Vagina (tissue), 2 donors: Measurements from ENCODE around the gene CEP63. TPM values are rescaled to one million over a fixed set of nuclear protein-coding genes. Genes with fewer than 3 reads are reported as not detected.

Experiments used
- DNase-seq, 2 donors: peaks; one replicate each; pipeline ENCODE4 v3.0.0-alpha.2; 2017; ENCODE audit errors: extremely low spot score in 2 of 2
- H3K27ac ChIP-seq: fragments of 200-600 bp; sonication (generic); one replicate; pipeline ENCODE4 v1.5.1; 2019
- H3K27me3 ChIP-seq: fragments of 200-600 bp; sonication (generic); one replicate; pipeline ENCODE4 v1.5.1; 2019
- H3K36me3 ChIP-seq, 2 donors: fragments of 200-600 bp; sonication (generic); one replicate each; pipeline ENCODE4 v1.5.1; 2017 to 2019
- H3K4me1 ChIP-seq: fragments of 200-600 bp; sonication (generic); one replicate; pipeline ENCODE4 v1.5.1; 2019
- H3K4me3 ChIP-seq, 2 donors: fragments of 200-600 bp; sonication (generic); 1 replicate in 1 of 2; 2 replicates in 1 of 2; pipeline ENCODE4 v1.5.1; 2016 to 2019
- H3K9me3 ChIP-seq: fragments of 200-600 bp; sonication (generic); one replicate; pipeline ENCODE4 v1.5.1; 2019
- CTCF ChIP-seq, 3 experiments: fragments of 450-650 bp in 2 of 3; fragments of 200-600 bp in 1 of 3; sonication (generic) in 1 of 3; IDR thresholded peaks; one replicate each; pipeline ENCODE4 v1.5.1; 2017 to 2019; ENCODE audit warnings: antibody characterized with exemption in 3 of 3, mild to moderate bottlenecking in 2 of 3, moderate library complexity in 2 of 3
- POLR2A ChIP-seq, 2 donors: fragments of 450-650 bp; IDR thresholded peaks; one replicate each; pipeline ENCODE4 v1.6.1; 2017; ENCODE audit warnings: antibody characterized with exemption in 2 of 2, mild to moderate bottlenecking in 2 of 2, moderate library complexity in 2 of 2
- POLR2AphosphoS5 ChIP-seq, 2 donors: sonication (generic); formaldehyde crosslinking; IDR thresholded peaks; one replicate each; pipeline ENCODE4 v1.9.0; 2017; ENCODE audit warnings: antibody characterized with exemption in 2 of 2, mild to moderate bottlenecking in 2 of 2, low read depth in 1 of 2; ENCODE audit not compliant: insufficient read depth in 1 of 2
- intact Hi-C: fragments of 100-400 bp; cut with DNase I; formaldehyde crosslinking; loops from one replicate; pipeline ENCODE4 v1.15.1; 2023
- total RNA-seq: library from RNA; depleted of rRNA; stranded (reverse); fragments of >200 nt; gene quantifications from one replicate; pipeline ENCODE4 v1.2.3, GENCODE V29; 2016

CEP63 gene
- total RNA-seq, 1 donor from 2014 or later: 12.5 TPM

- intact Hi-C loops: no loop called here
- TF ChIP-seq POLR2AphosphoS5 (IDR thresholded peaks at IDR 0.05; ENCODE audit: insufficient read depth in 1 of 2, low read depth in 1 of 2) (no peak), CTCF (IDR thresholded peaks at IDR 0.05) (no peak)
- Histone ChIP-seq H3K27me3 (no peaks in the 10 kb centered on the region), H3K4me3 (no peak overlapping the region), H3K27ac (no peak overlapping the region), H3K36me3 (peaks cover 0 to 48% of the 10 kb centered on the region in 2 donors), H3K4me1 (peaks cover 34% of the 10 kb centered on the region), H3K9me3 (no peaks in the 10 kb centered on the region)
- DNase-seq: no peak
These were observed 4.7 kb upstream of the CEP63 start for GRCh38 chr3:134481166-134481565.

GRCh38 chr3:134482622-134483021, 3.2 kb upstream of the CEP63 start:
- intact Hi-C loops: no loop called here
- no peak for TF ChIP-seq POLR2AphosphoS5 (IDR thresholded peaks at IDR 0.05; ENCODE audit: insufficient read depth in 1 of 2, low read depth in 1 of 2)
- no peak for TF ChIP-seq POLR2A (IDR thresholded peaks at IDR 0.05)
- TF ChIP-seq CTCF (IDR thresholded peaks at IDR 0.05): no peak
- no peak for DNase-seq
- H3K27ac ChIP-seq: no peak overlapping the region
- H3K27me3 ChIP-seq: no peaks in the 10 kb centered on the region
- peaks cover 0 to 41% of the 10 kb centered on the region in 2 donors for H3K36me3 ChIP-seq
- H3K9me3 ChIP-seq: no peaks in the 10 kb centered on the region
- H3K4me3 ChIP-seq: no peak overlapping the region
- peaks cover 35% of the 10 kb centered on the region for H3K4me1 ChIP-seq

GRCh38 chr3:134483195-134483900, 2.5 kb upstream of the CEP63 start:
- no peak for DNase-seq
- TF ChIP-seq CTCF (IDR thresholded peaks at IDR 0.05) (no peak), POLR2AphosphoS5 (IDR thresholded peaks at IDR 0.05; ENCODE audit: insufficient read depth in 1 of 2, low read depth in 1 of 2) (no peak), POLR2A (IDR thresholded peaks at IDR 0.05) (no peak)
- Histone ChIP-seq H3K27me3 (no peaks in the 10 kb centered on the region), H3K36me3 (peaks cover 0 to 35% of the 10 kb centered on the region in 2 donors), H3K4me1 (peaks cover 40% of the 10 kb centered on the region), H3K27ac (peak overlapping the region; percentile 3), H3K4me3 (no peak overlapping the region), H3K9me3 (no peaks in the 10 kb centered on the region)
- intact Hi-C loops: no loop called here

GRCh38 chr3:134485075-134485717, 661 bp upstream of the CEP63 start:
- TF ChIP-seq CTCF (IDR thresholded peaks at IDR 0.05): no peak
- TF ChIP-seq POLR2AphosphoS5 (IDR thresholded peaks at IDR 0.05; ENCODE audit: insufficient read depth in 1 of 2, low read depth in 1 of 2): no peak
- no peak for TF ChIP-seq POLR2A (IDR thresholded peaks at IDR 0.05)
- intact Hi-C loops: no loop called here
- Histone ChIP-seq H3K9me3 (no peaks in the 10 kb centered on the region), H3K4me1 (peaks cover 40% of the 10 kb centered on the region), H3K4me3 (peak overlapping the region; percentile 82 to 92), H3K36me3 (peaks cover 0 to 24% of the 10 kb centered on the region in 2 donors), H3K27ac (peak overlapping the region; percentile 92), H3K27me3 (no peaks in the 10 kb centered on the region)
- DNase-seq: no peak

- intact Hi-C loops: no loop called here
- Histone ChIP-seq H3K36me3 (peaks cover 0 to 10% of the 10 kb centered on the region in 2 donors), H3K9me3 (no peaks in the 10 kb centered on the region), H3K4me3 (peak overlapping the region; percentile 82 to 92), H3K27me3 (no peaks in the 10 kb centered on the region), H3K27ac (peak overlapping the region; percentile 92), H3K4me1 (peaks cover 40% of the 10 kb centered on the region)
- no peak for DNase-seq
- TF ChIP-seq CTCF (IDR thresholded peaks at IDR 0.05) (no peak), POLR2AphosphoS5 (IDR thresholded peaks at IDR 0.05; ENCODE audit: insufficient read depth in 1 of 2, low read depth in 1 of 2) (no peak)
These were observed 752 bp downstream of the CEP63 start for GRCh38 chr3:134486577-134487041.
